ENCODE measurements around the gene CHFR.

- TF ChIP-seq CTCF (IDR thresholded peaks at IDR 0.05): no peak
- no peak for TF ChIP-seq POLR2A (IDR thresholded peaks at IDR 0.05)
These were observed 31.3 kb upstream of the CHFR start for GRCh38 chr12:132918680-132919079.

Data from vagina (tissue), 2 donors.